HG02623 (cell line): ENCODE measurements around the gene SUGP1.
"Not testable (repeated sequence)": the region's sequence is repeated elsewhere in the genome, so short reads cannot be mapped to it uniquely, and the experiment has no call there.

Source experiments
- ATAC-seq: cut with Tn5 transposase; IDR thresholded peaks from one replicate; pipeline ENCODE4 v1.9.1; 2021; ENCODE audit warnings: moderate library complexity; ENCODE audit not compliant: unreplicated experiment

SUGP1 gene

DNA sequence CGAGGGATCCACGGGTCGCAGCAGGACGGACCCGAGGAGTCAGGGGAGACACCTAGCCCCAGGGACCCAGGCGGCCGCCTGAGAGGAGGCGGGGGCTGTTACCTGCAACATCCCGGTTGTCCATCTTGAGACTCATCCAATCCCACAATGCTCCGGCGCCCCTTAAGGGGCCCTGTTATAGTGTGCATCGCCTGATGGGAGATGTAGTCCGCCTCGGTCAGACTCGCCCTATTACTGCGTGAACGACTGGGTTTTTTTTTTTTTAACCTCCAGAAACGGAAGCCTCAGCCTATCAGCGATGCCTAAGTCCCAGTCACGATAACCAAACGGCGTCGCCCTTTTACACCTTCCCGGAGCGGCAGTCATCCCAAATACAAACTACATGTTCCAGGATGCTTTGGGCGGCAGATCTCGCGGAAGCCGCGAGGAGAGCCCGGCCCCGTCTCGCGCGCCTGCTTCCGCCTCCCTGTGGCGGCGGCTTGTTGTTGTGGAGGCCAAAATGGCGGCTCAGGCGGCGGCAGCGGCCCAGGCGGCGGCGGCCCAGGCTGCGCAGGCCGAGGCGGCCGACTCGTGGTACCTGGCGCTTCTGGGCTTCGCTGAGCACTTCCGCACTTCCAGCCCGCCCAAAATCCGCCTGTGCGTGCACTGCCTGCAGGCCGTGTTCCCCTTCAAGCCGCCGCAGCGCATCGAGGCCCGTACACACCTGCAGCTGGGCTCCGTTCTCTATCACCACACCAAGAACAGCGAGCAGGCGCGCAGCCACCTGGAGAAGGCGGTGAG is at the start of gene SUGP1, which contains the start of gene MAU2:
TSS of gene SUGP1 (minus strand) at position 149 of the 780 bp plus-strand sequence. CDS start at position 136, 13 bp downstream.
TSS of gene MAU2 (plus strand) at position 469 of the 780 bp plus-strand sequence. CDS start at position 500, 31 bp downstream.
- ATAC-seq = peak; percentile 87

GRCh38 chr19:19368087-19368486 is 47.8 kb upstream of the SUGP1 start:
- no peak for ATAC-seq

DNA sequence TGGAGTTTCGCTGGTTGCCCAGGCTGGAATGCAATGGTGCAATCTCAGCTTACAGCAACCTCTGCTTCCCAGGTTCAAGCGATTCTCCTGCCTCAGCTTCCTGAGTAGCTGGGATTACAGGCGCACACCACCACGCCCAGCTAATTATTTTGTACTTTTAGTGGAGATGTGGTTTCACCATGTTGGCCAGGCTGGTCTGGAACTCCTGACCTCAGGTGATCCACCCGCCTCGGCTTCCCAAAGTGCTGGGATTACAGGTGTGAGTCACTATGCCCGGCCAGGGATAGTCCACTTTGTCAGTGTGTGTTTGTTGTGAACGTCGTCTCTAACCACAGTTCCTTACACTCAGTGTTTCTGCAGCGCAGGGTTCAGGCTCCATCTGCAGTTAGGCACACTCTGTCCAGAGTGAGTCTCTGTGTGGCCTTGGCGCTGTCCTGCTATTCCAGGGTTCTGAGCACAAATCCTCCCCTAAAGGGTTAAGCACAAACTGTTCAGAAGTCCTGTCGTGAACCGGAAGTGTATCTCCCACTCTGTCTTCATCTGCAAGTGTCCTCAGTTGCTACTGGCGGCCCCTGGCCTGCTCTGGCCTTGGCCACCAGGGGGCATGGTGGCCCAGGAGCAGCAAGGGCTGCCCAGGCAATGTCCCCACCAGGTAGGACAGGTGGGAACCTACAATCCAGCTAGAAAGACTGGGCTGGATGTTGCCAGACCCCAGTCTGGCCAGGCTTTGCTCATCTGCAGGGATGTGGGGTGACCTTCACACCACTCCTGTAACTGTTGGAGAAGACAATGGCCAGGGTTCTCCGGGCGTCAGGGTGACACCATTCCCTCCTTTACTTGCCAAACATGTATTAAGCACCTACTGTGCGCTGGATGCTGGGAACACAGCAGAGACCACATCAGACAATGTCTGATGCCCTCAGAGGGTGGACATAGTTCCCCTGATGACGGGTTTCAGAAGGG is 46.4 kb upstream of the SUGP1 start:
- peak; percentile 70 for ATAC-seq

- no peak for ATAC-seq
Measured at GRCh38 chr19:19362075-19362474, 41.8 kb upstream of the SUGP1 start.

DNA sequence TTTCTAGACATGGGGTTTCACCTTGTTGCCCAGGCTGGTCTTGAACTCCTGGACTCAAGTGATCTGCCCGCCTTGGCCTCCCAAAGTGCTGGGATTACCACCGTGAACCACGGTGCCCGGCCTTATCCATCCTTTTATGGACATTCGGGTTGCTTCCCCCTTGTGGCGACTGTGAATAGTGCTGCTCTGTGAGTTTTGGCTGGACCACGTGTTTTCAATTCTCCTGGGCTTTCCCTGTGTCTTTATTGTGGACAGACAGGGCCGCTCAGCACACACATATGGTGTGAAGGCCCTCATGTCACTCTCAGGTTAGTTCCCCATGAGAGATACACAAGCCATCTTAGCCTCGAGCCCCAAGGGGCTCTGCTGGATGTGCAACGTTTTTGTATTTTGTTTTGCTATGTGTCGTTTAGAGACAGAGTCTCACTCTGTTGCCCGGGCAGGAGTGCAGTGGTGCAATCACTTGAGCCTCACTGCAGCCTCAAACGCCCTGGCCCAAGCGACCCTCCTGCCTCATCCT is 40.8 kb upstream of the SUGP1 start:
- ATAC-seq = peak; percentile 54

- ATAC-seq = no peak
Measured at GRCh38 chr19:19356901-19357566, 36.7 kb upstream of the SUGP1 start.

GRCh38 chr19:19356500-19356899 is 36.2 kb upstream of the SUGP1 start:
- no peak for ATAC-seq

- no peak for ATAC-seq
Measured at GRCh38 chr19:19355606-19356139, 35.4 kb upstream of the SUGP1 start.

DNA sequence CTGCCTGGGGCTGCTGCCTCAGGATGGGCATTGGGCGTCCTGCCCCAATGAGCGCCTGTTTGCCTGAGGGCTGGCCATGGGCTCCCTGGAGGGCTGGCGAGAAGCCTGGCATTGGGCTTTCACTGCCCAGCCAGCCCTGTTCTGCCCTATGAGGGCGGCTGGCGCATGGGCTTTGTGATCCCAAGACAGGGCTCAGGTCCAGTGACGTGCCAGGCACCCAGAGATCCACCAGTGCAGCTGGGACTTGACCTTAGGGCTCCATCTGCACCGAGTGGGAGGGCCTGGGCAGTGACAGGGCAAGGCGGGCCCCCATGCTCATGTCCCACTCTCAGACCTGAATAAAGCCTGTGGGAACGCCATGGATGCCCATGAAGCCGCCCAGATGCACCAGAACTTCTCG is 34.6 kb upstream of the SUGP1 start:
- ATAC-seq = no peak

- no peak for ATAC-seq
Measured at GRCh38 chr19:19354007-19354406, 33.7 kb upstream of the SUGP1 start.

- ATAC-seq = no peak
Measured at GRCh38 chr19:19352823-19353222, 32.5 kb upstream of the SUGP1 start.

DNA sequence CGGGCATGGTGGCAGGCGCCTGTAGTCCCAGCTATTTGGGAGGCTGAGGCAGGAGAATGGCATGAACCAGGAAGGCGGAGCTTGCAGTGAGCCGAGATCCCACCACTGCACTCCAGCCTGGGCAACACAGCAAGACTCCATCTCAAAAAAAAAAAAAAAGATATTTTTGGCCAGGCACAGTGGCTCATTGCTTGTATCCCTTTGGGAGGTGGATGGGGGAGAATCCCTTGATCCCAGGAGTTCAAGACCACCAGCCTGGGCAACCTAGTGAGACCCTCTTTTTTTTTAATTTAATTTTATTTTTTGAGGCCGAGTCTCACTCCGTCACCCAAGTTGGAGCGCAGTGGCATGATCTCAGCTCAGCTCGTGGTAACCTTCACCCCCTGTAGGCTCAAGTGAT is 30.4 kb upstream of the SUGP1 start:
- ATAC-seq = not testable (repeated sequence)

DNA sequence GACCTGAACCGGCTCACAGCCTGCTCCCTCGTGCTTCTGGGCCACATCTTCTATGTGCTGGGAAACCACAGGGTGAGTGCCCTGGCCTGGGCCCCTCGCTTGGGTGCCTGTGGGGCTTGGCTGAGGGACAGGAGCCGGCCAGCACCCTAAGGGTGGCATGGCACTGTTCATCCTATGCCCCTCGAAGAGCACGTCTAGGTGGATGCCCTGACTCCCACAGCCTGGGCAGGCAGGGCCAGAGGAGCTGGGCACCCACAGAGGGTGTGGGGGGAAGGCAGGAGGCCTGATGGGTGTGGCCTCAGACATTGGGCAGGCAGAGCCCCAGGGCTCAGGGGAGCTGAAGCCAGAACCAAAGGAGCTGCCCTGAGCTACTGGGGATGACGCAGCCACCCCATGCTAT is 29.1 kb upstream of the SUGP1 start:
- ATAC-seq = no peak

DNA sequence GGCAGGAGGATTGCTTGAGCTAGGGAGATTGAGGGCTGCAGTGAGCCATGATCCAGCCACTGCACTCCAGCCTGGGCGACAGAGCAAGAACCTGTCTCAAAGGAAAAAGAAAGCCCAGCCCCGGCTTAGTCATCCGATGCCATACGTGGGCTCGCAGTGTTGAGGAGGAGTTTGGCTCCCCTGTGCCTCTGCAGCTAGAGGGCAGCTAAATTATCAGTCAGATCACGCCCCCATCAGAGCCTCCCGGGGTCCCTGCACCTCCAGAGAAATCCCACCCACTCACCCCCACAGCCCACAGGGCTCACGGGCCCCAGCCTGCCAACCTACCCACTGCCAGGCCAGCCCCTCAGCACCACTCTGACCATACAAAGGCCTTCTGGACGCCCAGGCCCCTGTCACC is 28.0 kb upstream of the SUGP1 start:
- ATAC-seq = no peak

DNA sequence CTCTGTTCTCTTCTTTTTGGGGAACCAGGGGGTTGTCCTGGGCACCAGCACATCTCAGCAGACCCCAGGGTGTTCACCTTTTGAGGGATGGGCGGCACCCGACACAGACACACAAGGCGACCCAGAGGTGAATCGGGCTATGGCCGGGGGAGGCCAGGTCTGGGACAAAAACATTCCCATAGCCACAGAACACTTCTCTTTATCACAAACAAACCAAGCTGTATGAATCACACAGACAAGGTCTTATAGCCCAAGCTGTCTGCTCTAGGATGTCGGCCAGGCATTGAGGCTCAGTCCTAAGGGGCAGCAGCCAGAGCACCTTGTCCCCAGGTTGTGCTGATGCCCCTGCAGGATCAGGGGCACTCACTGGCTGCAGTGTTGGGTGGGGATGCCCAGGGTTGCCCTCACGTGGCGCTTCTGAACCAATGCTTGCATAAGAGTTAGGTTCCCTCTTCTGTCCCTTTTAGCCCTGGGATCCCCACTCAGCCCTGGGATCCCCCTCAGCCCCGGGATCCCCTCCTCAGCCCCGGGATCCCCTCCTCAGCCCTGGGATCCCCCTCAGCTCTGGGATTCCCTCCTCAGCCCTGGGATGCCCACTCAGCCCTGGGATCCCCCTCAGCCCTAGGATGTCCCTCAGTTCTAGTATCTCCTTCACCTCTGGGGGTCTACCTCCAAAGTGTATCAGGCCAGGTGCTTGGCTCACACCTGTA is 27.2 kb upstream of the SUGP1 start:
- ATAC-seq = no peak

DNA sequence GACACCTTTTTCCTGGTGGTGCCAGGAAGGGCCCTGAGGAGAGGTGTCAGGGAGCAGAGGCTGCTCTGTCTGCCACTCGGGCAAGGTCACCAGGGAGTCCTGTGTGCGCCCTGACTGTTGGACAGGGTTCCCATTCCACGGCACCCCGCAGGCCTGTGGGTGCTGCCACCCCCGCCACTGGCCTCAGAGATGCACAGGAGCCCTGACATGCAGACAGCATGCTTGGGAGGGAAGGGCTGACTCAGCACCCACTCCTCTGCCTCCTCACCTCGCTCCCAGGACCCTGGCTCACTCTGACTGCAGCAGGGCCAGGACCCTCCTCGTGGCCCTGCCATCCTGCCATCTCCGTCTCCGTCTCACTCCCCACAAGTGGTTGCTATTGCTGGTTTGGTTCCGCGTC is 25.7 kb upstream of the SUGP1 start:
- ATAC-seq = no peak

DNA sequence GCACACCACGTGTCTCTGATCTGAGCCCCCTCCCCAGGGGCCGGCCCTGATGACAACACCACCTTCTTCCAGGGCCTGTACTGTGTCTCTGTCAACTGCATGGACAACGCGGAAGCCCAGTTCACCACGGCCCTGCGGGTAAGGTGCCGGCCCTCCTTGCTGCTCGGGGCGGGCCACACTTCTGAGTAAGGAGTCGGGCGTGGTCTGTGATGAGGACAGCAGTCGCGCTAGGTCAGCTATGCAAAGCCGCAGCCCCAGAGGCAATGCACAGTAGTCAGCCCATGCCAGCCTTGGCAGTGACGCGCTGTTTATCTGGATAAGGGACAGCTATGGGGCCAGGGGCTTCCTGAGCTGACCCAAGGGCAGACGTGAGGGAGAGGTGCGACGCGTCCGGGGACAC is 24.9 kb upstream of the SUGP1 start:
- no peak for ATAC-seq

DNA sequence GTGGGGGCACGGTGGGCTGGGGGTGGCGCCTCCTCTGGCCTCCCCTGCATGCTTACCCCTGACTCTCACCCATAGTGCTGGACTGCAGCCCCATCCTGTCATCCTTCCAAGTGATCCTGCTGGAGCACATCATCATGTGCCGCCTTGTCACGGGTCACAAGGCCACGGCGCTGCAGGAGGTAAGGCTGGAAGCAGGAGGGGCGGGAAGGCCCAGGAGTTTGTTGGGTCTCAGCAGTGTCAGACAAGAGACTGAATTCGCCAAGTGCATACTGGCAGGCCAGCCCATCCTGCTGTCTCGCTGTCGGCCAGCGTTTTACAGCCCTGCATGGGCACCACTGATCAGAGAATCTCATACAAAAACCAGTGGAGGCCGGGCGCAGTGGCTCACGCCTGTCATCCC is 23.5 kb upstream of the SUGP1 start:
- no peak for ATAC-seq

- ATAC-seq = no peak
Measured at GRCh38 chr19:19343016-19343362, 22.7 kb upstream of the SUGP1 start.
